ENCODE results near the gene PCBP3. TPM values are rescaled to one million over a fixed set of nuclear protein-coding genes. Genes with fewer than 3 reads are reported as not detected.
A peak's percentile ranks its signal among the peaks of the same experiment; 100 is the strongest.

Gene PCBP3
- total RNA-seq, 1 experiment from 2014 or later: 10.9 TPM

DNA sequence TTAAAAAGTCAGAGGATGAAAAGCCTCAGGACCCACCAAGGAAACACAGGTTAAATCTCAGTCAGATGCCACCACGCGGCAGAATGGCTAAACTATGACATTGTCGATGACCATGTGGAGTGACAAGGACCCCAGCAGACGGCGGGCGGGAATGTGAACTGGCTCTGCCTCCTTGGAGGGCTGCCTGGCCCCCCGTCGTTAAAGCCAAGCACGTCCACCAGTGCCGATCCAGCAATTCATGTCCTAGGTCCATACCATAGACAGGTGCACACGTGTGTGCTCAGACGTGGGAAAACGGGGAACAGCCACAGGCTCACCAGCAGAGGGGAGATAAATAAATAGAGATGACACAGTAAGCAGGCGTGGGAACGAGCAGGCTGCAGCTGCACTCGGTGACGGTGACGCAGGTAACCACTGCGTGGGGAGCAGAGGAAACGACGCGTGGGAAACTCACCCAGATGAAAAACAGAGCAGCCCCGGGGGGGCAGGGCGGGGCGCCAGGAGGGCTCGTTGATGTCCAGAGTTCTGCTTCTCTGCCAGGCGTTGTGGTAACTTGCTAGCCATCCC lies 28.3 kb upstream of the PCBP3 start:
- Histone ChIP-seq H3K4me2 (ENCODE audit: insufficient read depth, insufficient read length, low read length) (no peak overlapping the region), H3T11ph (ENCODE audit: low read length) (no peak overlapping the region), H4K20me1 (ENCODE audit: control insufficient read depth, insufficient read depth, insufficient read length) (no peaks in the 10 kb centered on the region), H3K79me1 (ENCODE audit: insufficient read depth, low read depth, low read length, poor library complexity, severe bottlenecking) (no peaks in the 10 kb centered on the region), H3K79me2 (ENCODE audit: insufficient read depth, low read length) (peaks cover 2% of the 10 kb centered on the region; the same call in 1 of the 2 replicates), H2BK120ac (ENCODE audit: low read depth, low read length, poor library complexity, severe bottlenecking) (no peak overlapping the region), H2BK20ac (ENCODE audit: low read depth, low read length, poor library complexity, severe bottlenecking) (no peak overlapping the region), H3K23me2 (ENCODE audit: insufficient read length, low read depth, low read length, poor library complexity, severe bottlenecking) (no peaks in the 10 kb centered on the region), H2AK5ac (ENCODE audit: insufficient read length, low read length) (no peak overlapping the region), H3K23ac (ENCODE audit: insufficient read length, low read depth, low read length) (no peak overlapping the region), H3K4me1 (ENCODE audit: insufficient read depth, low read length) (no peaks in the 10 kb centered on the region), H2AFZ (ENCODE audit: low read length) (no peak overlapping the region), H3K56ac (ENCODE audit: insufficient read length, low read depth, low read length) (no peak overlapping the region), H3K4ac (ENCODE audit: low read depth, low read length) (no peak overlapping the region), H3K27ac (ENCODE audit: insufficient read length, low read depth, low read length) (no peak overlapping the region), H4K5ac (ENCODE audit: insufficient read length, low read depth, low read length) (no peak overlapping the region), H2BK12ac (ENCODE audit: insufficient read length, low read depth, low read length) (no peak overlapping the region), H3K9ac (ENCODE audit: extremely low read depth, insufficient read length, low read length) (no peak overlapping the region), H3K9me3 (ENCODE audit: control insufficient read depth, low read depth, low read length) (no peaks in the 10 kb centered on the region), H3K18ac (ENCODE audit: insufficient read length, low read depth, low read length) (no peak overlapping the region), H3K14ac (ENCODE audit: insufficient read depth, low read length) (no peak overlapping the region), H4K8ac (replicated peaks; ENCODE audit: insufficient read length, low read depth, low read length) (no peak overlapping the region), H2BK15ac (ENCODE audit: low read depth, low read length) (no peak overlapping the region), H4K91ac (ENCODE audit: insufficient read length, low read depth, low read length) (no peak overlapping the region), H2BK5ac (ENCODE audit: insufficient read length, low read length) (no peak overlapping the region), H3K27me3 (ENCODE audit: insufficient read depth, low read length) (peaks cover 3% of the 10 kb centered on the region; the same call in 1 of the 2 replicates)
- Mint-ChIP-seq H3K4me1 (peaks cover 11 to 12% of the 10 kb centered on the region in 2 experiments), H3K9me3 (peaks cover 0 to 2% of the 10 kb centered on the region in 2 experiments; a peak in 1 of 5 replicates), H3K27me3 (ENCODE audit: low read depth) (peaks cover 31% of the 10 kb centered on the region), H3K27ac (no peak overlapping the region; a peak in 1 of 7 replicates), H3K4me3 (no peak overlapping the region), H3K36me3 (ENCODE audit: insufficient read depth in 1 of 3, low read depth in 3 of 3) (no peaks in the 10 kb centered on the region)
- WGBS (ENCODE audit: extremely low coverage, insufficient read length, low lambda C conversion rate): no CpG with 5 or more reads among the region's 27 CpGs
- peak; percentile 20 for DNase-seq
- no peak for TF ChIP-seq CTCF (conservative IDR thresholded peaks at IDR 0.05)
